Measurements from ENCODE around the gene EIF3L.

DNA sequence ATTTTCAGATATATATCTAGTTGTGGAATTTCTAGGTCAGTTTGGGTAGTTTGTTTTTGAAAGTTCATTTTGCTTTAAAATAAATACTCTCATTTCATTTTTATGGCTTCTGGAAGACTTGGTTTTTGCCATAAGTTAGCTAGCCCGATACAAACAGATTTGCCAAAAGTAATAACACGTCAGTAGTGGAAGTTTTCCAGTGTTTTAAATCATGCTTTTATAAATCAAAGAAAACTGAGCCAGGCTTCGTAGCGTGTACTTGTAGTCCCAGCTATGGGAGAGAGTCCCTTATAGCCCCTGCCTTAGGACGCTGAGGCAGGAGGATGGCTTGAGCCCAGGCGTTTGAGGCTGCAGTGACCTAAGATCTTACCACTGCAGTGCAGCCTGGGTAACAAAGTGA lies 35.2 kb downstream of the EIF3L start:
- TF ChIP-seq EZH2 (IDR thresholded peaks at IDR 0.05; ENCODE audit: insufficient read depth, poor library complexity, severe bottlenecking) (no peak), EZH2phosphoT487 (IDR thresholded peaks at IDR 0.05; ENCODE audit: insufficient read depth, low read depth) (no peak)

Measured in GM23248 (cell line).